IMR-90 (cell line): ENCODE measurements around the gene POLR1H. TPM values are rescaled to one million over a fixed set of nuclear protein-coding genes. Genes with fewer than 3 reads are reported as not detected.
A peak's percentile ranks its signal among the peaks of the same experiment; 100 is the strongest.

Experiments
- ATAC-seq: fragments of 200-7000 bp; cut with Tn5 transposase; 2 replicates; pipeline ENCODE4 v1.9.1; 2020; ENCODE audit warnings: low read depth, mild to moderate bottlenecking, moderate library complexity
- BruUV-seq: library from RNA; stranded (reverse); fragments of 400-500 nt; replicated peaks from 2 replicates; lab custom pipeline; 2021; lab: Mats Ljungman, UMichigan
- CTCF ChIA-PET: fragments of 300-600 bp; formaldehyde crosslinking; extraction: SDS; loops from one replicate; lab custom pipeline; 2021; ENCODE audit warnings: antibody characterized with exemption; lab: Yijun Ruan, JAX
- POLR2A ChIA-PET: fragments of 300-600 bp; sonication (Branson Sonifier 250); formaldehyde crosslinking; loops from one replicate; lab custom pipeline; 2022; ENCODE audit warnings: antibody characterized with exemption; ENCODE audit not compliant: unreplicated experiment; lab: Charles Lee
- DNase-seq: peaks from one replicate; pipeline ENCODE4 v3.0.0; 2013
- H2AFZ ChIP-seq: replicated peaks from 2 replicates; pipeline ENCODE3; 2013; ENCODE audit warnings: low read length, mild to moderate bottlenecking; ENCODE audit not compliant: poor library complexity
- H2AK5ac ChIP-seq: 2 replicates; pipeline ENCODE4 v1.6.1; 2013; ENCODE audit warnings: low read depth, low read length, inconsistent platforms
- H2AK9ac ChIP-seq: replicated peaks from 2 replicates; pipeline ENCODE3; 2013; ENCODE audit warnings: mild to moderate bottlenecking, low read depth, low read length, moderate library complexity; ENCODE audit not compliant: poor library complexity
- H2BK120ac ChIP-seq: 2 replicates; pipeline ENCODE4 v1.6.1; 2013; ENCODE audit warnings: low read depth, low read length, inconsistent platforms
- H2BK15ac ChIP-seq: 3 replicates; pipeline ENCODE4 v1.6.1; 2013; ENCODE audit warnings: low read depth, low read length, inconsistent platforms
- H2BK20ac ChIP-seq: 2 replicates; pipeline ENCODE4 v1.6.1; 2013; ENCODE audit warnings: low read depth, mild to moderate bottlenecking, inconsistent platforms, low read length, moderate library complexity
- H2BK5ac ChIP-seq: 2 replicates; pipeline ENCODE4 v1.6.1; 2013; ENCODE audit warnings: mild to moderate bottlenecking, low read depth, low read length, inconsistent platforms; ENCODE audit not compliant: poor library complexity, severe bottlenecking
- H3K14ac ChIP-seq: replicated peaks from 2 replicates; pipeline ENCODE4 v1.6.1; 2013; ENCODE audit warnings: low read depth, low read length, inconsistent platforms
- H3K18ac ChIP-seq: 2 replicates; pipeline ENCODE4 v1.6.1; 2013; ENCODE audit warnings: low read depth, low read length, control low read depth
- H3K23ac ChIP-seq: 2 replicates; pipeline ENCODE4 v1.6.1; 2013; ENCODE audit warnings: low read depth, low read length, inconsistent platforms
- H3K27ac ChIP-seq: 2 replicates; pipeline ENCODE4 v1.5.1; 2013; ENCODE audit warnings: mild to moderate bottlenecking, control low read depth, low read length; ENCODE audit not compliant: insufficient read depth
- H3K27me3 ChIP-seq: 2 replicates; pipeline ENCODE4 v1.6.1; 2013; ENCODE audit warnings: low read length; ENCODE audit not compliant: control insufficient read depth, insufficient read depth
- H3K36me3 ChIP-seq: 2 replicates; pipeline ENCODE4 v1.6.1; 2013; ENCODE audit warnings: low read length, mixed read lengths; ENCODE audit not compliant: control insufficient read depth, insufficient read depth
- H3K4ac ChIP-seq: 2 replicates; pipeline ENCODE4 v1.6.1; 2013; ENCODE audit warnings: low read depth, low read length, inconsistent platforms
- H3K4me1 ChIP-seq: 2 replicates; pipeline ENCODE4 v1.6.1; 2013; ENCODE audit warnings: low read length, mixed read lengths; ENCODE audit not compliant: control insufficient read depth, insufficient read depth
- H3K4me2 ChIP-seq: 2 replicates; pipeline ENCODE4 v1.6.1; 2013; ENCODE audit warnings: low read depth, mild to moderate bottlenecking, control low read depth, low read length, moderate library complexity
- H3K4me3 ChIP-seq: 2 replicates; pipeline ENCODE4 v1.5.1; 2013; ENCODE audit warnings: low read depth, mild to moderate bottlenecking, control low read depth, low read length, moderate library complexity; ENCODE audit not compliant: insufficient read depth
- H3K56ac ChIP-seq: 2 replicates; pipeline ENCODE4 v1.6.1; 2013; ENCODE audit warnings: low read length, inconsistent platforms; ENCODE audit not compliant: insufficient read depth; ENCODE audit errors: extremely low read depth
- H3K79me1 ChIP-seq, 2 experiments: 2 replicates each; pipeline ENCODE4 v1.6.1; 2013; ENCODE audit warnings: low read length in 2 of 2, inconsistent platforms in 1 of 2, low read depth in 1 of 2
- H3K9ac ChIP-seq: 2 replicates; pipeline ENCODE4 v1.6.1; 2013; ENCODE audit warnings: low read depth, low read length, control low read depth
- H3K9me1 ChIP-seq: 2 replicates; pipeline ENCODE4 v1.6.1; 2013; ENCODE audit warnings: low read length, inconsistent platforms; ENCODE audit not compliant: insufficient read depth
- H3K9me3 ChIP-seq: 2 replicates; pipeline ENCODE4 v1.6.1; 2013; ENCODE audit warnings: low read length; ENCODE audit not compliant: control insufficient read depth, insufficient read depth
- H4K20me1 ChIP-seq: 2 replicates; pipeline ENCODE4 v1.6.1; 2013; ENCODE audit warnings: low read length, inconsistent platforms; ENCODE audit not compliant: insufficient read depth
- H4K5ac ChIP-seq: 2 replicates; pipeline ENCODE4 v1.6.1; 2013; ENCODE audit warnings: mild to moderate bottlenecking, low read depth, low read length, control low read depth
- H4K8ac ChIP-seq, 2 experiments: 2 replicates each; pipeline ENCODE4 v1.6.1; 2013; ENCODE audit warnings: low read depth in 2 of 2, low read length in 2 of 2, control low read depth in 1 of 2, inconsistent platforms in 1 of 2
- H4K91ac ChIP-seq: 2 replicates; pipeline ENCODE4 v1.6.1; 2013; ENCODE audit warnings: low read depth, low read length, inconsistent platforms; ENCODE audit not compliant: insufficient read depth
- BHLHE40 ChIP-seq: fragments of 150-350 bp; IDR thresholded peaks from 2 replicates; pipeline ENCODE4 v1.6.1; 2016; ENCODE audit warnings: mild to moderate bottlenecking, low read depth, low read length
- CEBPB ChIP-seq: IDR thresholded peaks from 2 replicates; pipeline ENCODE4 v1.6.1; 2012; ENCODE audit warnings: low read depth, low read length, improper control_type of control experiment
- CHD1 ChIP-seq: IDR thresholded peaks from 2 replicates; pipeline ENCODE4 v1.6.1; 2012; ENCODE audit warnings: low read depth, low read length, improper control_type of control experiment
- CTCF ChIP-seq: conservative IDR thresholded peaks from 2 replicates; pipeline ENCODE4 v1.5.1; 2012; ENCODE audit warnings: mild to moderate bottlenecking, low read depth, low read length, improper control_type of control experiment
- ELK1 ChIP-seq: fragments of 150-350 bp; IDR thresholded peaks from 2 replicates; pipeline ENCODE4 v1.6.1; 2016; ENCODE audit warnings: low read depth, mild to moderate bottlenecking, low read length, moderate library complexity, borderline replicate concordance
- MAFK ChIP-seq: IDR thresholded peaks from 2 replicates; pipeline ENCODE4 v1.6.1; 2012; ENCODE audit warnings: low read depth, low read length, improper control_type of control experiment
- MAZ ChIP-seq: IDR thresholded peaks from 2 replicates; pipeline ENCODE4 v1.6.1; 2012; ENCODE audit warnings: low read depth, mild to moderate bottlenecking, low read length, improper control_type of control experiment, moderate library complexity, borderline replicate concordance
- NFE2L2 ChIP-seq: fragments of 150-350 bp; IDR thresholded peaks from 2 replicates; pipeline ENCODE4 v1.6.1; 2016; ENCODE audit warnings: low read depth, mild to moderate bottlenecking, low read length
- RAD21 ChIP-seq: IDR thresholded peaks from 2 replicates; pipeline ENCODE4 v1.6.1; 2012; ENCODE audit warnings: low read length, improper control_type of control experiment
- RCOR1 ChIP-seq: IDR thresholded peaks from 2 replicates; pipeline ENCODE4 v1.6.1; 2012; ENCODE audit warnings: mild to moderate bottlenecking, low read length, improper control_type of control experiment; ENCODE audit not compliant: insufficient replicate concordance
- SMC3 ChIP-seq: fragments of 150-350 bp; IDR thresholded peaks from 2 replicates; pipeline ENCODE4 v1.6.1; 2016; ENCODE audit warnings: low read depth, mild to moderate bottlenecking, antibody characterized with exemption, low read length, moderate library complexity
- WGBS, 2 experiments: methylation state at CpG; one replicate each; pipeline versions ENCODE4 v1.1.5 to v1.1.7; 2013; ENCODE audit warnings: missing lambda C conversion rate in 2 of 2; ENCODE audit not compliant: insufficient read length in 1 of 2; ENCODE audit errors: extremely low coverage in 2 of 2; 5-methylcytosine and 5-hydroxymethylcytosine counted together
- dilution Hi-C: fragments of 300-500 bp; cut with HindIII; formaldehyde crosslinking; loops from one replicate; pipeline ENCODE4 v1.14.3; 2018; ENCODE audit warnings: low sequenced_read_pairs; ENCODE audit not compliant: unreplicated experiment
- in situ Hi-C: fragments of 300-500 bp; cut with MboI; formaldehyde crosslinking; loops from 3 replicates; pipeline ENCODE4 v1.14.3; 2019; ENCODE audit warnings: low sequenced_read_pairs, inconsistent platforms, mixed read lengths
- intact Hi-C: fragments of 100-400 bp; cut with micrococcal nuclease; formaldehyde crosslinking; loops from 2 replicates; pipeline ENCODE4 v1.10.0; 2022
- polyA plus RNA-seq, 3 experiments: library from polyadenylated mRNA; depleted of rRNA; stranded (reverse); fragments of >200 nt; gene quantifications; 2 replicates each; pipeline ENCODE4 v1.2.3, GENCODE V29; 2012; ENCODE audit warnings: low replicate concordance in 1 of 3
- total RNA-seq: library from RNA; depleted of rRNA; stranded (reverse); fragments of >200 nt; gene quantifications from 2 replicates; pipeline ENCODE4 v1.2.3, GENCODE V29; 2012
- TF ChIP-seq, protein P1 (sequence below): fragments of 150-350 bp; IDR thresholded peaks from 2 replicates; pipeline ENCODE4 v1.6.1; 2017; ENCODE audit warnings: mild to moderate bottlenecking, antibody characterized with exemption, low read length, low read depth

The POLR1H gene
- total and polyA plus RNA-seq, 2 of the 4 experiments (the other 2 are of a cell fraction): 24.6 to 34.6 TPM

DNA sequence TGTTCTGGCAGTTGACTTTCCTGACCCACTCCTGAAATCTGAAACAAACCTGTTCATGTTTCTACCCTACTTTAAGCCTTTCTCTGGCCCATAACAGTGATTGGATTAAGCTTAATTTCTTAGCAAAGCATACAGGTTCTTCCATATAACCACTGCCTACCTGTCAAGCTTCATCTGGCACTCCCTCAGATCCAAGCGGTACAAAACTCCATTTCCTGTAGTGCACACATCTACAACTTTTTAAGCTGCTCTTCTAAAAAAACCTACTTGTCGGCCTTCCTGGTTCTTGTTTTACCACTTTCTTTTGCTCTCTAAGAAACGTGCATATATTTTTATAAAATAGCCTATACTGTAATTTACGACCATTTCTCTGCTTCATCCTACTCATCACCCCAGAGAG, 5.0 kb downstream of the POLR1H start:
- H3K23ac ChIP-seq: peak overlapping the region; percentile 98; the same call in 1 of the 2 replicates
- H4K20me1 ChIP-seq: no peaks in the 10 kb centered on the region
- H4K8ac ChIP-seq: peak overlapping the region; percentile 47 to 97
- peak overlapping the region; percentile 37 for H4K5ac ChIP-seq
- peak overlapping the region; percentile 94; the same call in 1 of the 2 replicates for H3K4ac ChIP-seq
- no CpG with 5 or more reads among the region's 4 CpGs for WGBS, 2 experiments
- peaks cover 5% of the 10 kb centered on the region for H3K9me1 ChIP-seq
- dilution Hi-C loops (no loop called here), in situ Hi-C loops (no loop called here), intact Hi-C loops (loop anchor here (2.0 kb wide), 2 partner anchors 37 to 65 kb away; no protein-coding TSS in a partner anchor)
- H3K27me3 ChIP-seq: peaks cover 3% of the 10 kb centered on the region; the same call in 1 of the 2 replicates
- H3K18ac ChIP-seq: no peak overlapping the region
- H2BK20ac ChIP-seq: no peak overlapping the region
- H3K4me2 ChIP-seq: peak overlapping the region; percentile 83
- no peak for DNase-seq
- no TSS peak for BruUV-seq
- H3K79me1 ChIP-seq: peaks cover 16 to 36% of the 10 kb centered on the region in 2 experiments
- no peak for ATAC-seq
- H3K9ac ChIP-seq: peak overlapping the region; percentile 85; the same call in 1 of the 2 replicates
- H3K14ac ChIP-seq: peak overlapping the region; percentile 98
- POLR2A ChIA-PET: no interaction called here
- H3K27ac ChIP-seq: no peak overlapping the region
- peaks cover 8% of the 10 kb centered on the region; the same call in 1 of the 2 replicates for H3K36me3 ChIP-seq
- H2AFZ ChIP-seq: peak overlapping the region; percentile 97
- H2BK120ac ChIP-seq: no peak overlapping the region
- H3K9me3 ChIP-seq: no peaks in the 10 kb centered on the region
- H2AK9ac ChIP-seq: peak overlapping the region; percentile 7
- H4K91ac ChIP-seq: peak overlapping the region; percentile 88; the same call in 1 of the 2 replicates
- peak overlapping the region; percentile 50; the same call in 1 of the 2 replicates for H3K4me3 ChIP-seq
- H2BK15ac ChIP-seq: no peak overlapping the region
- H2AK5ac ChIP-seq: peak overlapping the region; percentile 45; the same call in 1 of the 2 replicates
- H2BK5ac ChIP-seq: peak overlapping the region; percentile 90
- TF ChIP-seq SMC3 (no peak), NFE2L2 (no peak), CEBPB (no peak), MAZ (no peak), CHD1 (no peak), RCOR1 (no peak), MAFK (no peak), BHLHE40 (no peak), CTCF (no peak), ELK1 (no peak), RAD21 (no peak)
- TF ChIP-seq, protein P1, sequence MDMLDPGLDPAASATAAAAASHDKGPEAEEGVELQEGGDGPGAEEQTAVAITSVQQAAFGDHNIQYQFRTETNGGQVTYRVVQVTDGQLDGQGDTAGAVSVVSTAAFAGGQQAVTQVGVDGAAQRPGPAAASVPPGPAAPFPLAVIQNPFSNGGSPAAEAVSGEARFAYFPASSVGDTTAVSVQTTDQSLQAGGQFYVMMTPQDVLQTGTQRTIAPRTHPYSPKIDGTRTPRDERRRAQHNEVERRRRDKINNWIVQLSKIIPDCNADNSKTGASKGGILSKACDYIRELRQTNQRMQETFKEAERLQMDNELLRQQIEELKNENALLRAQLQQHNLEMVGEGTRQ: no peak
- CTCF ChIA-PET: interaction anchor here (1.1 to 1.3 kb wide), 2 partner anchors 37 to 65 kb away, joined by 3 to 5 read pairs; no protein-coding TSS in a partner anchor
- H3K4me1 ChIP-seq: peaks cover 3% of the 10 kb centered on the region
- H3K56ac ChIP-seq: peak overlapping the region; percentile 85; the same call in 1 of the 2 replicates
